ENCODE data around the gene ZNF14. TPM values are rescaled to one million over a fixed set of nuclear protein-coding genes. Genes with fewer than 3 reads are reported as not detected.
"Not testable (repeated sequence)": the region's sequence is repeated elsewhere in the genome, so short reads cannot be mapped to it uniquely, and the experiment has no call there.

Gene ZNF14
- total and polyA plus RNA-seq, 2 of the 13 experiments (the other 11 are each of a cell fraction or from before 2014, with no cell fraction given), result 1.9 to 6.2 TPM

DNA sequence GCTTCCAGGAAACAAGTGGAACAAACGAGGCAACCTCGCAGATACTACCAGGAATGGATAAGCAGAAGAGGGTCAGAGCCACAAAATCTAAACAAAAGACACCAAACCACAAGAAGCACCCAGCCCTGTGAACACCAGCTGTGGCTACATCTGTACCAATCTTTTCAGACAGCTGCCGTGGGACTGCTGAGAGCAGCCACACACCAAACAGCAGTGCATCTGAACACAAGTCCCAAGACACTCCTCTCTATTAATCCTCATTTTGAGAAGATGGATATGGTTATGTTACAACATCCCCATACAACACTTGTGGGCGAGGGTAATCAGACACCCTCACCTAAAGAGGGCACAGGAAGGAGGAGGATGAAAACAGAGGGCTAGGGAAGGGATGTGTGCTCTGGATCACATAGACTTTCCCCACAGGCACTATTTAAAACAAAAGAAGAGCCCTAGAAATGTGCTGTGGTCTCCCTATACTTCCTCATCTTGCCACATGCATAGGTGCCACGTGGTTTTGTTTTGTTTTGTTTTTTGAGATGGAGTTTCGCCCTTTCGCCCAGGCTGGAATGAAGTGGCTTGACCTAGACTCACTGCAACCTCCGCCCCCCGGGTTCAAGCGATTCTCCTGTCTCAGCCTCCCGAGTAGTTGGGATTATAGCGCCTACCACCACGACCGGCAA, 41.6 kb upstream of the ZNF14 start:
- no peaks in the 10 kb centered on the region for H4K20me1 ChIP-seq (ENCODE audit: insufficient read depth, low read length)
- no peak overlapping the region for H3K4me2 ChIP-seq (ENCODE audit: low read depth, low read length)
- peaks cover 10% of the 10 kb centered on the region for H3K79me2 ChIP-seq (ENCODE audit: insufficient read depth, low read length)
- H3K27ac ChIP-seq (ENCODE audit: extremely low read length, insufficient read depth, low read length), result no peak overlapping the region
- TF ChIP-seq, protein P1, sequence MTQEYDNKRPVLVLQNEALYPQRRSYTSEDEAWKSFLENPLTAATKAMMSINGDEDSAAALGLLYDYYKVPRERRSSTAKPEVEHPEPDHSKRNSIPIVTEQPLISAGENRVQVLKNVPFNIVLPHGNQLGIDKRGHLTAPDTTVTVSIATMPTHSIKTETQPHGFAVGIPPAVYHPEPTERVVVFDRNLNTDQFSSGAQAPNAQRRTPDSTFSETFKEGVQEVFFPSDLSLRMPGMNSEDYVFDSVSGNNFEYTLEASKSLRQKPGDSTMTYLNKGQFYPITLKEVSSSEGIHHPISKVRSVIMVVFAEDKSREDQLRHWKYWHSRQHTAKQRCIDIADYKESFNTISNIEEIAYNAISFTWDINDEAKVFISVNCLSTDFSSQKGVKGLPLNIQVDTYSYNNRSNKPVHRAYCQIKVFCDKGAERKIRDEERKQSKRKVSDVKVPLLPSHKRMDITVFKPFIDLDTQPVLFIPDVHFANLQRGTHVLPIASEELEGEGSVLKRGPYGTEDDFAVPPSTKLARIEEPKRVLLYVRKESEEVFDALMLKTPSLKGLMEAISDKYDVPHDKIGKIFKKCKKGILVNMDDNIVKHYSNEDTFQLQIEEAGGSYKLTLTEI (CRISPR knock-in tag; conservative IDR thresholded peaks at IDR 0.05), result no peak
- TF ChIP-seq RFXAP (CRISPR knock-in tag; IDR thresholded peaks at IDR 0.05; ENCODE audit: borderline replicate concordance) (no peak), KLF15 (CRISPR knock-in tag; IDR thresholded peaks at IDR 0.05; ENCODE audit: borderline replicate concordance) (no peak), ZNF460 (CRISPR knock-in tag; IDR thresholded peaks at IDR 0.05; ENCODE audit: borderline replicate concordance) (no peak), SNAPC2 (CRISPR knock-in tag; IDR thresholded peaks at IDR 0.05) (no peak), ZFP36L2 (CRISPR knock-in tag; IDR thresholded peaks at IDR 0.05) (no peak), ZNF777 (CRISPR knock-in tag; IDR thresholded peaks at IDR 0.05) (no peak), ZNF382 (CRISPR knock-in tag; IDR thresholded peaks at IDR 0.05; ENCODE audit: borderline replicate concordance) (no peak), NFE2L1 (CRISPR knock-in tag; IDR thresholded peaks at IDR 0.05; ENCODE audit: borderline replicate concordance) (no peak), XRCC5 (optimal IDR thresholded peaks at IDR 0.05; ENCODE audit: low read length) (no peak), MED13 (CRISPR knock-in tag; IDR thresholded peaks at IDR 0.05) (no peak), FOXO1 (CRISPR knock-in tag; IDR thresholded peaks at IDR 0.05) (no peak), ATRX (CRISPR knock-in tag; IDR thresholded peaks at IDR 0.05; ENCODE audit: borderline replicate concordance) (no peak)
- TF ChIP-seq, protein P2, sequence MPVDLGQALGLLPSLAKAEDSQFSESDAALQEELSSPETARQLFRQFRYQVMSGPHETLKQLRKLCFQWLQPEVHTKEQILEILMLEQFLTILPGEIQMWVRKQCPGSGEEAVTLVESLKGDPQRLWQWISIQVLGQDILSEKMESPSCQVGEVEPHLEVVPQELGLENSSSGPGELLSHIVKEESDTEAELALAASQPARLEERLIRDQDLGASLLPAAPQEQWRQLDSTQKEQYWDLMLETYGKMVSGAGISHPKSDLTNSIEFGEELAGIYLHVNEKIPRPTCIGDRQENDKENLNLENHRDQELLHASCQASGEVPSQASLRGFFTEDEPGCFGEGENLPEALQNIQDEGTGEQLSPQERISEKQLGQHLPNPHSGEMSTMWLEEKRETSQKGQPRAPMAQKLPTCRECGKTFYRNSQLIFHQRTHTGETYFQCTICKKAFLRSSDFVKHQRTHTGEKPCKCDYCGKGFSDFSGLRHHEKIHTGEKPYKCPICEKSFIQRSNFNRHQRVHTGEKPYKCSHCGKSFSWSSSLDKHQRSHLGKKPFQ (CRISPR knock-in tag; IDR thresholded peaks at IDR 0.05; ENCODE audit: insufficient replicate concordance), result no peak
- no peaks in the 10 kb centered on the region for H3K36me3 ChIP-seq (replicated peaks in 1 of 2; ENCODE audit: control insufficient read depth in 1 of 2, insufficient read depth in 2 of 2, low read length in 2 of 2)
- in situ Hi-C loops (cut with HindIII; ENCODE audit: extremely low pct_ligation_motif_present, low pct_unique_long_range_greater_than_20kb), result no loop called here
- H3K4me1 ChIP-seq (ENCODE audit: insufficient read depth, low read length), result peaks cover 30% of the 10 kb centered on the region
- FAIRE-seq (no peak), DNase-seq (ENCODE audit: low spot score) (no peak), ATAC-seq (no peak)
- H2AFZ ChIP-seq (ENCODE audit: low read length), result no peak overlapping the region
- H3K9ac ChIP-seq (ENCODE audit: insufficient read depth, low read depth, low read length), result no peak overlapping the region
- 84% methylated on average over 14 of the region's 14 CpGs for WGBS (ENCODE audit: low lambda C conversion rate)
- ChIA-PET CTCF (ENCODE audit: low intra/inter-chr PET ratio, low total read pairs) (no interaction called here), POLR2A (no interaction called here)
- H3K4me3 ChIP-seq (replicated peaks in 1 of 3; ENCODE audit: insufficient read depth in 1 of 3, low read depth in 2 of 3, low read length in 3 of 3), result no peak overlapping the region
- H3K9me3 ChIP-seq (ENCODE audit: low read length), result no peaks in the 10 kb centered on the region
- intact Hi-C loops (cut with micrococcal nuclease; ENCODE audit: unreplicated experiment), result loop anchor here (5.0 kb wide), 1 partner anchor 93 kb away; the partner anchor contains the start of gene ZNF253
- no peaks in the 10 kb centered on the region; a peak in 1 of 5 replicates for H3K27me3 ChIP-seq (ENCODE audit: control insufficient read depth in 1 of 2, insufficient read depth in 2 of 2, low read length in 2 of 2)
- BruUV-seq (replicated peaks), result no TSS peak

DNA sequence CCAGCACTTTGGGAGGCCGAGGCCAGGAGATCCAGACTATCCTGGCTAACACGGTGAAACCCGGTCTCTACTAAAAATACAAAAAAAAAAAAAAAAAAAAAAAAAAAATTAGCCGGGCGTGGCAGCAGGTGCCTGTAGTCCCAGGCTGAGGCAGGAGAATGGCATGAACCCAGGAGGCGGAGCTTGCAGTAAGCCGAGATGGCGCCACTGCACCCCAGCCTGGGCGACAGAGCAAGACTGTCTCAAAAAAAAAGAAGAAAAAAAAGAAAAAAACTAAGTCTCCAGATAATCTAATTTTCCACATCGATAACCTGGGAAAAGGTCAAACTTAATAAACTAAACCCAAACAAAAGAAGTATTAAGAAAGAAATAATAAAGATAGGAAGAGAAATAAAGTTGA, 39.1 kb upstream of the ZNF14 start:
- H4K20me1 ChIP-seq (ENCODE audit: insufficient read depth, low read length); H3K4me2 ChIP-seq (ENCODE audit: low read depth, low read length); H3K4me1 ChIP-seq (ENCODE audit: insufficient read depth, low read length); H2AFZ ChIP-seq (ENCODE audit: low read length); H3K4me3 ChIP-seq (replicated peaks in 1 of 3; ENCODE audit: insufficient read depth in 1 of 3, low read depth in 2 of 3, low read length in 3 of 3); in situ Hi-C loops (cut with HindIII; ENCODE audit: extremely low pct_ligation_motif_present, low pct_unique_long_range_greater_than_20kb); H3K36me3 ChIP-seq (replicated peaks in 1 of 2; ENCODE audit: control insufficient read depth in 1 of 2, insufficient read depth in 2 of 2, low read length in 2 of 2); ATAC-seq; intact Hi-C loops (cut with micrococcal nuclease; ENCODE audit: unreplicated experiment); H3K27ac ChIP-seq (ENCODE audit: extremely low read length, insufficient read depth, low read length); POLR2A ChIA-PET; DNase-seq (ENCODE audit: low spot score); H3K27me3 ChIP-seq (ENCODE audit: control insufficient read depth in 1 of 2, insufficient read depth in 2 of 2, low read length in 2 of 2); BruUV-seq (replicated peaks); FAIRE-seq; CTCF ChIA-PET (ENCODE audit: low intra/inter-chr PET ratio, low total read pairs); H3K79me2 ChIP-seq (ENCODE audit: insufficient read depth, low read length); H3K9me3 ChIP-seq (ENCODE audit: low read length); H3K9ac ChIP-seq (ENCODE audit: insufficient read depth, low read depth, low read length): not testable (repeated sequence)
- 70% methylated on average over 10 of the region's 10 CpGs for WGBS (ENCODE audit: low lambda C conversion rate)
